ENCODE data around the gene VPS37B.

Gene VPS37B

GRCh38 chr12:122843455-122843854 lies 52.5 kb downstream of the VPS37B start:
- no peak overlapping the region for H3K4me3 ChIP-seq (ENCODE audit: low read length)
- H3K27ac ChIP-seq (ENCODE audit: low read length) = no peak overlapping the region
- no peak overlapping the region for H3K9ac ChIP-seq (ENCODE audit: low read length)

DNA sequence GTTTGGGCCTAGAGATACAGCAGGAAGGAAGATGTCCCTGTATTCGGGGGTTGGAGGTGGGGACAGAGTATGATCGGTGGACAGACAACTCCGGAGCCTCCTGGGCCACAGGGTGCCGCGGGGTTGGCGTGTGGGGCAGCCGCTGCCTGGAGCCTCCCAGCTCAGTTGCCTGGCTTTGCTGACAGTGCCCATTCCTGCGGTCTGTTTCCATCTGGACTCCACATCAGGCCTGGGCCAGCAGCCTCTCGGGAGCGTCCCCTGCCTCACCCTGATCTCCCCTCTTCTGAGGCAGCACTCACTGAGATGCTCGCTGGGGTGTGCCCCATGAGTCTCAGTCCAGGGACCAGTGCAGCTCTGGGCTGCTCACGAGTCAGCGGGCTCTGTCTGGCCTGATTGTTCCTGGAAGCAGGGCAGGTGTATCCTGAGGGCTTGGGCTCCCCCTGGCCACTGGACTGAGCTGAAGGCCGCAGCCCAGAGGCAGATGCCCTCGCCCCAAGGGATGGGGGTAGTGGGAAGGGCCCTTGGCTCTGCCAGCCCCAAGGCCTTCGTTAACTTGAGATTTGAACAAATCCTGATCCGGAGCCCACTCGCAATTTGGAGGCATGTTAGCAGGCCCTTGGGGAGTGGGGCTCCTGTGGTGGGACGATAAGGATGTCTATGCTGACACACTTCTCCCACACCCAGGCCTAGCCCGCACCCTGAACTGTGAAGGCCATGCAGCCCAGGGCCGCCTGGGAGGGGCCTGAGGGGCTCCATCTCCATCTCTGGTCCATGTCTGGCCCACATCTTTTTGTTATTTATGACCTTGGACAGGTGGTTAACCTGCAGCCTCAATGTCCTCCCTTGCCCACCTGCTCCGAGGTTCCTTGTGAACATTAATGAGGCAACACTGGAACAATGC lies 53.2 kb downstream of the VPS37B start:
- no peak overlapping the region for H3K9ac ChIP-seq (ENCODE audit: low read length)
- H3K27ac ChIP-seq (ENCODE audit: low read length) = no peak overlapping the region
- H3K9me3 ChIP-seq (ENCODE audit: control insufficient read depth, low read depth, low read length) = no peaks in the 10 kb centered on the region
- no peak overlapping the region for H3K4me3 ChIP-seq (ENCODE audit: low read length)
- no peaks in the 10 kb centered on the region for H3K36me3 ChIP-seq (ENCODE audit: control insufficient read depth, low read depth, low read length)
- peaks cover 26% of the 10 kb centered on the region for H3K27me3 ChIP-seq (ENCODE audit: control insufficient read depth, insufficient read depth, low read length)
- H3K4me1 ChIP-seq (ENCODE audit: control insufficient read depth, low read depth, low read length) = no peaks in the 10 kb centered on the region

More at GRCh38 chr12:122843455-122843854, 52.5 kb downstream of the VPS37B start:
- Histone ChIP-seq H3K9me3 (ENCODE audit: control insufficient read depth, low read depth, low read length) (no peaks in the 10 kb centered on the region), H3K4me1 (ENCODE audit: control insufficient read depth, low read depth, low read length) (no peaks in the 10 kb centered on the region), H3K27me3 (ENCODE audit: control insufficient read depth, insufficient read depth, low read length) (peaks cover 19% of the 10 kb centered on the region), H3K36me3 (ENCODE audit: control insufficient read depth, low read depth, low read length) (no peaks in the 10 kb centered on the region)

DNA sequence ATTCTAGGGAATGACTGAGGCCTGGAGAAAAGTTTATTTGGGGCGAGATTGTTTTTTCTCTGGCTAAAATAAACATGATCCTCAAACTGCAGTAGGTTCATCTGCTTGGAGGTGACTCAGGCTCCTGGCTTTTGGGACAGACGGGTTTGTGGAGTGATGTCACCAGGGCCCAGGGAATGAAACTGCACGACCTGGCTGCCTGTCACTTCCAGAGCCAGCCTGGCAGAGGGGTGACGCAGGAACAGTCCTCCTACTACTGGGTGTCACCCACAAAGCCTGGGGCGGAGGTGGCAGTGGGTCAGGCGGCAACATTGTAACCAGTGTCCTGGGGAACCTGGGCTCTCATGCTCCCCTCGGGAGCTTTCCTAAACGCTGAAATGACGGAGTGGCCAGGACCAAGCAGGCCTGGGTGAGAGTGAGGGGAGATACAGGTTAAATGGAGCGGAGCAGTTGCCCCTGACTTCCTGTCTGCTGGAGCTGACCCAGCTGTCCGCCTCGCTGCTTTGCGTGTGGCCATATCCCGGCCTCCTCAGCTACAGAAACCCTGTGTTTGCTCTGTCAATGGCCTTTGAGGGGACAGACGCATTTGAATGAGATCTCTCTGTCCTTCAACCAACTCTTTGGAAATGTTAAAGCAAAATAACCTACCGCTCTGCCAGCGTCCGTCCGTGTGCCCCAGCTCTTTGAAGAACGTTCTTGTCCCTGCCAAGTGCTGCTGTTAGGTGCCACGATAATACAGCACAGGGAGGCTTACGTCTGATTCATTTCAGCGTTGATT lies 54.2 kb downstream of the VPS37B start:
- Histone ChIP-seq H3K4me1 (ENCODE audit: control insufficient read depth, low read depth, low read length) (no peaks in the 10 kb centered on the region), H3K4me3 (ENCODE audit: low read length) (no peak overlapping the region), H3K27ac (ENCODE audit: low read length) (no peak overlapping the region), H3K9me3 (ENCODE audit: control insufficient read depth, low read depth, low read length) (no peaks in the 10 kb centered on the region), H3K36me3 (ENCODE audit: control insufficient read depth, low read depth, low read length) (no peaks in the 10 kb centered on the region), H3K9ac (ENCODE audit: low read length) (no peak overlapping the region), H3K27me3 (ENCODE audit: control insufficient read depth, insufficient read depth, low read length) (peaks cover 36% of the 10 kb centered on the region)

DNA sequence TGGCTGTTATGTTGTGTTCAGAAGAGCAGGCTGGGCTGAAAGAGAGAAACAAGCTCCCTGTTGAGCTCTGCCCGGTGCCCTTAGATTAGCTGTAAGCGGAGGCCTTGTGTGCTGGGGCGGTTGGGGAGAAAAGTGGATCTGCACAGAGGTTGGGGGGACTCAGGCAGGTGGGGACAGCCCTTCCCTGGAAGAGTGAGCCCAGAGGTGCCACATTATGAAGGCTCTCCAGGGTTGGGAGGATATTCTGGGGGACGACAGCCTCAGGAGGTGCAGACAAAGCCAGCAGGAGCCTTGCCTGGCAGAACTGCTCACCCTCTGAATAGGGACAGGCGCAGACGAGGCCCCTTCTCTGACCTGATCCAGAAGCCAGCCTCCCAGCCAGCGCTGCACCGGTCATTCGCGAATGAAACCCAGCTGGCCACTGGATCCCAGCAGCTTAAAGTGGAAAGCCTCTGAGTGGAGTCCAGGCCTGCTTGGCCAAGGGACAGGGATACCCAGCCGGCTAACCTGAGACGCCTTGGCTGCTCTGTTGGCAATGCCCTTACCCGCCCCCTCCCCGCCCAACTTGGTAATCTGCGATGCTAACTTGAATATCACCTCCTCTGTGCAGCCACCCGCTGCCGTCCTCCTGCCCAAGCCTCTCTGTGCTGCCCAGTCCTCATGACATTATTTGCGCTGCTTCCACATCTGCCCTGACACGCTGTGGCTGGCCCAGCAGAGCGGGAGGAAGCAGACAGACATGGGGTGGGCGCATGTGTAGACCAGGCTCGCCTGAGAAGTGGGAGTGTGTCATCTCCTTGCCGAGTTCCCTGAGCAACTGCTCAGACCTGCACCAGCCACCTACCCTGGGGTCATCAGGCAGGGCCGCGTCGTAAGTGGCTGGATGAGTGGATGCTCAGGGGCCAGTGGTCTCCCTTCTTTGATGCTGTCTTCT lies 55.1 kb downstream of the VPS37B start:
- Histone ChIP-seq H3K4me3 (ENCODE audit: low read length) (no peak overlapping the region), H3K9me3 (ENCODE audit: control insufficient read depth, low read depth, low read length) (no peaks in the 10 kb centered on the region), H3K27ac (ENCODE audit: low read length) (no peak overlapping the region), H3K36me3 (ENCODE audit: control insufficient read depth, low read depth, low read length) (no peaks in the 10 kb centered on the region), H3K4me1 (ENCODE audit: control insufficient read depth, low read depth, low read length) (no peaks in the 10 kb centered on the region), H3K9ac (ENCODE audit: low read length) (no peak overlapping the region), H3K27me3 (ENCODE audit: control insufficient read depth, insufficient read depth, low read length) (peaks cover 45% of the 10 kb centered on the region)

DNA sequence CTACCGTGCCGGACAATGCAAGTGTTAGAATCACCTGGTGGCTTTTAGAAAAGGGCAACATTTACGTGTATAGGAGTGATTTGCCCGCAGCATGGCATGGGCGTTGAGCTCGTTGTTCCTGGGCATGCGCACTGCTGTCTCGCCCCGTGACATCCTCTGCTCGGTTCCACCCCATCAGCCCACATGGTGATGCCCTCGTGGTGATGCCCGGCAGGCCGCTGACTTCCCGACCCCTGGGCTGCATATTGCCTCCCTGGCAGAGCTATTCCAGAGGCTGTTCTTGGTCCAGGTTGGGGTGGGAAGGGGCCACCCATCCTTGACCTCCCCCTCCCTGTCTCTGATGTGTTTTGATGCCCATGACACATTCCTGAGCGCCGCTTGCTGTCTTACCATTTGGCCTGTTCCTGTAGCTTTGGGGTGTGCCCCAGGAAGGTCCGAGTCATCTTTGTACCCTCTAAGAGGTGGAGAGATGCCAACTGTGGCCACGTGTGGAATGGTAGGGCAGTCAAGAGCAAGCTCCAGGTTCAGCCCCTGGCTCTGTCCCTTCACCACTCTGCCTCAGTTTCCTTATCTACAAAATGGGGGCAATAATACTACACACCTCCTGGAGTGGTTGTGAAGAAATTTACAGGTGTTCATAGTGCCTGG lies 55.9 kb downstream of the VPS37B start:
- H3K36me3 ChIP-seq (ENCODE audit: control insufficient read depth, low read depth, low read length) = no peaks in the 10 kb centered on the region

DNA sequence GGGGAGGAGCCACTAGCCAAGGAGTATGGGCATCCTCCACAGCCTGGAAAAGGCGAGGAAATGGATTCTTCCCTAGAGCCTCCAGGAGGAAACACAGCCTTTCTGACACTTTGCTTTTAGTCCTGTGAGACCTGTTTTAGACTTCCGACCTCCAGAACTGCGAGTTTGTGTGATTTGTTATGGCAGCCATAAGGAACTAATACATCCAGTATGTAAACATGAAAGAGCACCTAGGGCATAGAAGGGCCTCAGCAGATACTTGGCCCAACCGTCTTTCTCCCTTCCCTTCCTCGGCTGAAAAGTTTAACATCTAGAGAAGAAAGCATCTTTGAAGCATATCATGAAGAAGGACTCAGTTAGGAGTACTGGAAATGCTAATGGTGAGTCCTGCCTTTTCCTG lies 57.1 kb downstream of the VPS37B start:
- Histone ChIP-seq H3K9me3 (ENCODE audit: control insufficient read depth, low read depth, low read length) (no peaks in the 10 kb centered on the region), H3K4me3 (ENCODE audit: low read length) (no peak overlapping the region), H3K4me1 (ENCODE audit: control insufficient read depth, low read depth, low read length) (peaks cover 7% of the 10 kb centered on the region), H3K36me3 (ENCODE audit: control insufficient read depth, low read depth, low read length) (no peaks in the 10 kb centered on the region), H3K9ac (ENCODE audit: low read length) (no peak overlapping the region), H3K27ac (ENCODE audit: low read length) (no peak overlapping the region), H3K27me3 (ENCODE audit: control insufficient read depth, insufficient read depth, low read length) (peaks cover 51% of the 10 kb centered on the region)

More for the DNA sequence above, 55.9 kb downstream of the VPS37B start:
- H3K9me3 ChIP-seq (ENCODE audit: control insufficient read depth, low read depth, low read length) = no peaks in the 10 kb centered on the region
- peaks cover 46% of the 10 kb centered on the region for H3K27me3 ChIP-seq (ENCODE audit: control insufficient read depth, insufficient read depth, low read length)
- H3K27ac ChIP-seq (ENCODE audit: low read length) = no peak overlapping the region
- H3K4me1 ChIP-seq (ENCODE audit: control insufficient read depth, low read depth, low read length) = no peaks in the 10 kb centered on the region
- H3K9ac ChIP-seq (ENCODE audit: low read length) = no peak overlapping the region
- H3K4me3 ChIP-seq (ENCODE audit: low read length) = no peak overlapping the region

GRCh38 chr12:122837306-122838265 lies 58.3 kb downstream of the VPS37B start:
- Histone ChIP-seq H3K27me3 (ENCODE audit: control insufficient read depth, insufficient read depth, low read length) (peaks cover 58% of the 10 kb centered on the region), H3K4me1 (ENCODE audit: control insufficient read depth, low read depth, low read length) (peaks cover 7% of the 10 kb centered on the region), H3K27ac (ENCODE audit: low read length) (no peak overlapping the region), H3K9ac (ENCODE audit: low read length) (no peak overlapping the region), H3K4me3 (ENCODE audit: low read length) (no peak overlapping the region), H3K36me3 (ENCODE audit: control insufficient read depth, low read depth, low read length) (no peaks in the 10 kb centered on the region), H3K9me3 (ENCODE audit: control insufficient read depth, low read depth, low read length) (no peaks in the 10 kb centered on the region)

- Histone ChIP-seq H3K4me3 (ENCODE audit: low read length) (peak overlapping the region; percentile 65), H3K27ac (ENCODE audit: low read length) (no peak overlapping the region), H3K36me3 (ENCODE audit: control insufficient read depth, low read depth, low read length) (no peaks in the 10 kb centered on the region), H3K9me3 (ENCODE audit: control insufficient read depth, low read depth, low read length) (no peaks in the 10 kb centered on the region), H3K4me1 (ENCODE audit: control insufficient read depth, low read depth, low read length) (peaks cover 7% of the 10 kb centered on the region), H3K27me3 (ENCODE audit: control insufficient read depth, insufficient read depth, low read length) (peaks cover 58% of the 10 kb centered on the region), H3K9ac (ENCODE audit: low read length) (peak overlapping the region; percentile 18)
Observed at GRCh38 chr12:122836027-122836921, 59.6 kb downstream of the VPS37B start.

DNA sequence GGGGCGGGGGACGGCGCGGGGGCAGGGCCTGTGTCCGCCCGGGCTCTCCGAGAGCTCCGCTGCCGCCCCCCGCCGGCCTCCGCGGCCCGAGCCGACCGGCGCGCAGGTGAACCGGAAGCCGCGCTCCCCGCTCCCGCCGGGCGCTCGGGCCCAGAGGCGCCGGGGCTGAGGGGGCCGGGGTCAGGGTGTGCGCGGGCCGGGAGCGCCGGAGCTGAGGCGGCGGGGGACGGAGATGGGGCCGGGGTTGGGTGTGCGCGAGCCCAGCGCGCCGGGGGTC lies 60.2 kb downstream of the VPS37B start:
- Histone ChIP-seq H3K27me3 (ENCODE audit: control insufficient read depth, insufficient read depth, low read length) (peaks cover 58% of the 10 kb centered on the region), H3K9me3 (ENCODE audit: control insufficient read depth, low read depth, low read length) (no peaks in the 10 kb centered on the region), H3K9ac (ENCODE audit: low read length) (peak overlapping the region; percentile 18), H3K36me3 (ENCODE audit: control insufficient read depth, low read depth, low read length) (no peaks in the 10 kb centered on the region), H3K4me1 (ENCODE audit: control insufficient read depth, low read depth, low read length) (peaks cover 7% of the 10 kb centered on the region), H3K4me3 (ENCODE audit: low read length) (peak overlapping the region; percentile 65), H3K27ac (ENCODE audit: low read length) (no peak overlapping the region)

All from iPS-18a (cell line).